H1 (cell line): ENCODE results near the gene SESN1. TPM values are rescaled to one million over a fixed set of nuclear protein-coding genes. Genes with fewer than 3 reads are reported as not detected.

ENCODE experiments used
- CTCF ChIA-PET: fragments of 300-600 bp; sonication (Branson Sonifier 250); formaldehyde crosslinking; loops from one replicate; lab custom pipeline; 2021; ENCODE audit not compliant: partially characterized antibody; lab: Charles Lee
- POLR2A ChIA-PET: fragments of 300-600 bp; sonication (Branson Sonifier 250); formaldehyde crosslinking; loops from one replicate; lab custom pipeline; 2021; ENCODE audit warnings: inconsistent platforms; ENCODE audit not compliant: partially characterized antibody; lab: Charles Lee
- DNase-seq, 2 experiments: peaks; one replicate each; pipeline versions ENCODE4 v3.0.0 to v3.0.0-alpha.2; 2010 to 2022; ENCODE audit warnings: low spot score in 2 of 2, low read depth in 1 of 2, mixed read lengths in 1 of 2
- FAIRE-seq: peaks from 2 replicates; lab custom pipeline; 2011; peaks lifted over from hg19 to GRCh38; lab: Jason Lieb, UNC
- H2AFZ ChIP-seq: 2 replicates; pipeline ENCODE4 v1.8.1; 2012; ENCODE audit warnings: low read length, inconsistent platforms
- H2AK5ac ChIP-seq: 2 replicates; pipeline ENCODE4 v1.6.1; 2013; ENCODE audit warnings: low read depth, low read length
- H2BK120ac ChIP-seq: replicated peaks from 2 replicates; pipeline ENCODE3; 2013; ENCODE audit warnings: low read depth, low read length, inconsistent platforms
- H2BK12ac ChIP-seq: 2 replicates; pipeline ENCODE4 v1.6.1; 2013; ENCODE audit warnings: low read depth, low read length
- H2BK15ac ChIP-seq: 2 replicates; pipeline ENCODE4 v1.6.1; 2013; ENCODE audit warnings: low read length
- H2BK20ac ChIP-seq: 2 replicates; pipeline ENCODE4 v1.6.1; 2013; ENCODE audit warnings: low read length
- H2BK5ac ChIP-seq: 2 replicates; pipeline ENCODE4 v1.6.1; 2013; ENCODE audit warnings: low read depth, low read length
- H3K14ac ChIP-seq: 2 replicates; pipeline ENCODE4 v1.6.1; 2013; ENCODE audit warnings: inconsistent platforms; ENCODE audit not compliant: insufficient read length
- H3K18ac ChIP-seq: 2 replicates; pipeline ENCODE4 v1.6.1; 2013; ENCODE audit warnings: low read length; ENCODE audit errors: extremely low read depth
- H3K23ac ChIP-seq: 2 replicates; pipeline ENCODE4 v1.6.1; 2013; ENCODE audit warnings: inconsistent platforms; ENCODE audit not compliant: insufficient read length
- H3K23me2 ChIP-seq: 2 replicates; pipeline ENCODE4 v1.6.1; 2013; ENCODE audit warnings: low read depth, low read length
- H3K27ac ChIP-seq: 2 replicates; pipeline ENCODE4 v1.6.1; 2011; ENCODE audit warnings: low read depth, low read length, inconsistent platforms
- H3K27me3 ChIP-seq, 4 experiments: replicated peaks in 1 of 4; 1 replicate in 1 of 4; 2 replicates in 3 of 4; pipeline versions ENCODE4 v1.6.1 to v1.8.1; 2011 to 2013; ENCODE audit warnings: low read length in 3 of 4, mild to moderate bottlenecking in 3 of 4, inconsistent platforms in 2 of 4, mixed read lengths in 2 of 4, moderate library complexity in 1 of 4; ENCODE audit not compliant: control insufficient read depth in 3 of 4, insufficient read depth in 3 of 4; ENCODE audit errors: extremely low read depth in 1 of 4
- H3K36me3 ChIP-seq, 4 experiments: 2 replicates each; pipeline versions ENCODE4 v1.6.1 to v1.8.1; 2011 to 2013; ENCODE audit warnings: mild to moderate bottlenecking in 4 of 4, low read length in 3 of 4, moderate library complexity in 2 of 4, control low read depth in 1 of 4, inconsistent platforms in 1 of 4; ENCODE audit not compliant: insufficient read depth in 4 of 4, control insufficient read depth in 2 of 4
- H3K4ac ChIP-seq: replicated peaks from 2 replicates; pipeline ENCODE3; 2013; ENCODE audit warnings: low read length, low read depth, mixed read lengths, inconsistent platforms; ENCODE audit not compliant: insufficient read length
- H3K4me1 ChIP-seq, 4 experiments: replicated peaks in 1 of 4; 1 replicate in 1 of 4; 2 replicates in 3 of 4; pipeline versions ENCODE4 v1.6.1 to v1.8.1; 2011 to 2013; ENCODE audit warnings: low read length in 3 of 4, inconsistent platforms in 2 of 4, mixed read lengths in 1 of 4; ENCODE audit not compliant: insufficient read depth in 4 of 4, control insufficient read depth in 3 of 4
- H3K4me2 ChIP-seq, 2 experiments: 2 replicates each; pipeline versions ENCODE4 v1.6.1 to v1.8.1; 2011 to 2013; ENCODE audit warnings: low read depth in 2 of 2, low read length in 2 of 2, control low read depth in 1 of 2, inconsistent platforms in 1 of 2, mild to moderate bottlenecking in 1 of 2; ENCODE audit not compliant: insufficient read depth in 1 of 2
- H3K4me3 ChIP-seq, 4 experiments: fragments of 200-600, 300-600 bp in 1 of 4; sonication (generic), shearing (Covaris generic), sonication (Bioruptor Twin) in 1 of 4; 2 replicates each; pipeline versions ENCODE4 v1.5.1 to v1.8.1; 2011 to 2016; ENCODE audit warnings: low read length in 4 of 4, low read depth in 3 of 4, control low read depth in 2 of 4, inconsistent platforms in 2 of 4, mild to moderate bottlenecking in 2 of 4, mixed read lengths in 1 of 4, moderate library complexity in 1 of 4; ENCODE audit not compliant: insufficient read depth in 2 of 4; ENCODE audit errors: extremely low read depth in 1 of 4
- H3K56ac ChIP-seq: replicated peaks from 2 replicates; pipeline ENCODE3; 2013; ENCODE audit warnings: low read depth, mild to moderate bottlenecking, mixed read lengths, low read length, inconsistent platforms; ENCODE audit not compliant: insufficient read length
- H3K79me1 ChIP-seq: 2 replicates; pipeline ENCODE4 v1.6.1; 2013; ENCODE audit warnings: low read depth, low read length, control low read depth
- H3K79me2 ChIP-seq, 2 experiments: 2 replicates each; pipeline versions ENCODE4 v1.6.1 to v1.8.1; 2012 to 2013; ENCODE audit warnings: low read length in 2 of 2, mild to moderate bottlenecking in 2 of 2, inconsistent platforms in 1 of 2; ENCODE audit not compliant: insufficient read depth in 2 of 2, control insufficient read depth in 1 of 2
- H3K9ac ChIP-seq, 4 experiments: replicated peaks in 1 of 4; 1 replicate in 1 of 4; 2 replicates in 3 of 4; pipeline versions ENCODE4 v1.6.1 to v1.8.1; 2011 to 2013; ENCODE audit warnings: low read depth in 3 of 4, low read length in 3 of 4, control low read depth in 2 of 4, mild to moderate bottlenecking in 2 of 4, moderate library complexity in 2 of 4, inconsistent platforms in 1 of 4; ENCODE audit errors: extremely low read depth in 1 of 4
- H3K9me3 ChIP-seq, 2 experiments: 2 replicates each; pipeline versions ENCODE4 v1.6.1 to v1.8.1; 2012 to 2013; ENCODE audit warnings: mild to moderate bottlenecking in 2 of 2, moderate library complexity in 2 of 2, control low read depth in 1 of 2, inconsistent platforms in 1 of 2, low read depth in 1 of 2, low read length in 1 of 2, mixed read lengths in 1 of 2; ENCODE audit not compliant: insufficient read depth in 2 of 2
- H4K20me1 ChIP-seq, 2 experiments: replicated peaks in 1 of 2; 2 replicates each; pipeline versions ENCODE3 to v1.8.1; 2011 to 2013; ENCODE audit warnings: inconsistent platforms in 2 of 2, low read length in 2 of 2, mild to moderate bottlenecking in 1 of 2; ENCODE audit not compliant: insufficient read depth in 2 of 2, control insufficient read depth in 1 of 2
- H4K5ac ChIP-seq: 2 replicates; pipeline ENCODE4 v1.6.1; 2013; ENCODE audit warnings: low read length, low read depth, mixed read lengths, inconsistent platforms; ENCODE audit not compliant: insufficient read length
- H4K8ac ChIP-seq: 2 replicates; pipeline ENCODE4 v1.8.0; 2013; ENCODE audit warnings: mild to moderate bottlenecking, moderate library complexity, low read length, inconsistent platforms; ENCODE audit not compliant: insufficient read depth; ENCODE audit errors: extremely low read depth
- H4K91ac ChIP-seq: replicated peaks from 2 replicates; pipeline ENCODE3; 2013; ENCODE audit warnings: low read length, mixed read lengths, inconsistent platforms; ENCODE audit not compliant: insufficient read length
- CEBPB ChIP-seq: IDR thresholded peaks from 2 replicates; pipeline ENCODE4 v1.6.1; 2012; ENCODE audit warnings: low read depth, low read length
- CREB1 ChIP-seq: IDR thresholded peaks from 2 replicates; pipeline ENCODE4 v1.6.1; 2012; ENCODE audit warnings: inconsistent platforms
- E2F6 ChIP-seq: IDR thresholded peaks from 2 replicates; pipeline ENCODE4 v1.6.1; 2012; ENCODE audit warnings: inconsistent platforms
- EZH2 ChIP-seq: fragments of 200-600 bp; sonication (generic); IDR thresholded peaks from 2 replicates; pipeline ENCODE4 v1.7.1; 2012; ENCODE audit warnings: low read depth, mild to moderate bottlenecking, moderate library complexity, low read length, inconsistent platforms; ENCODE audit not compliant: severe bottlenecking
- KDM5A ChIP-seq: fragments of 200-600 bp; IDR thresholded peaks from 2 replicates; pipeline ENCODE4 v1.7.1; 2012; ENCODE audit warnings: mild to moderate bottlenecking, low read length, inconsistent platforms, mixed read lengths
- RFX5 ChIP-seq: IDR thresholded peaks from 2 replicates; pipeline ENCODE4 v1.6.1; 2011; ENCODE audit warnings: low read depth, low read length, improper control_type of control experiment, borderline replicate concordance
- RXRA ChIP-seq: IDR thresholded peaks from 2 replicates; pipeline ENCODE4 v1.6.1; 2011; ENCODE audit warnings: low read depth, mild to moderate bottlenecking, low read length, moderate library complexity; ENCODE audit not compliant: insufficient read depth
- SIN3A ChIP-seq, 2 experiments: IDR thresholded peaks in 1 of 2; conservative IDR thresholded peaks in 1 of 2; 2 replicates each; pipeline ENCODE4 v1.6.1; 2011 to 2012; ENCODE audit warnings: low read length in 2 of 2, improper control_type of control experiment in 1 of 2, low read depth in 1 of 2, mild to moderate bottlenecking in 1 of 2
- SP1 ChIP-seq: IDR thresholded peaks from 2 replicates; pipeline ENCODE4 v1.6.1; 2011; ENCODE audit warnings: low read depth, low read length
- TCF12 ChIP-seq: IDR thresholded peaks from 2 replicates; pipeline ENCODE4 v1.6.1; 2011; ENCODE audit warnings: low read depth, mild to moderate bottlenecking, low read length
- TEAD4 ChIP-seq: IDR thresholded peaks from 2 replicates; pipeline ENCODE4 v1.6.1; 2012; ENCODE audit warnings: low read depth, low read length, inconsistent platforms, mixed read lengths
- WGBS, 2 experiments: shearing (Covaris generic) in 1 of 2; methylation state at CpG; one replicate each; pipeline versions ENCODE4 v1.1.6 to v1.1.7; 2013 to 2015; ENCODE audit warnings: low lambda C conversion rate in 2 of 2, mixed read lengths in 2 of 2, inconsistent platforms in 1 of 2, low coverage in 1 of 2, missing lambda C conversion rate in 1 of 2; ENCODE audit not compliant: insufficient replicate concordance in 2 of 2, insufficient coverage in 1 of 2, insufficient read length in 1 of 2; ENCODE audit errors: extremely low coverage in 1 of 2, missing lambda C conversion rate in 1 of 2; 5-methylcytosine and 5-hydroxymethylcytosine counted together
- polyA plus RNA-seq, 7 experiments: library from polyadenylated mRNA; depleted of rRNA in 3 of 7; stranded (reverse) in 5 of 7; unstranded in 2 of 7; fragments of >200 nt in 5 of 7; fragments of 200-250 nt in 2 of 7; gene quantifications; 1 replicate in 5 of 7; 2 replicates in 1 of 7; 4 replicates in 1 of 7; pipeline versions ENCODE4 v1.2.1 to v1.2.3, GENCODE V29; 2011 to 2013; ENCODE audit warnings: missing spikeins in 2 of 7, mixed read lengths in 2 of 7
- total RNA-seq: library from RNA; stranded (reverse); fragmentation: NEBNext Ultra II Directional; extraction: Animal tissue kit (Norgen Biotek cat#: 25700); gene quantifications from 2 replicates; pipeline ENCODE4 v1.2.1, GENCODE V29; 2021

The SESN1 gene
- total and polyA plus RNA-seq, 2 of the 8 experiments (the other 6 are each of a cell fraction or from before 2014, with no cell fraction given): 12.8 to 15.6 TPM

GRCh38 chr6:108942556-108943492, 151.8 kb downstream of the SESN1 start:
- H3K56ac ChIP-seq: no peak overlapping the region
- H2AK5ac ChIP-seq: no peak overlapping the region
- H3K18ac ChIP-seq: no peak overlapping the region
- WGBS, 2 experiments: 88% methylated on average over 9 of the region's 9 CpGs; no CpG with 5 or more reads in 1 of the 2 experiments
- H3K14ac ChIP-seq: no peak overlapping the region
- H3K4me3 ChIP-seq: no peak overlapping the region
- no peaks in the 10 kb centered on the region for H3K27me3 ChIP-seq
- ChIA-PET POLR2A (interaction anchor here (1.4 kb wide), 1 partner anchor 22 kb away, joined by 3 read pairs; no protein-coding TSS in a partner anchor), CTCF (interaction anchor here (1.8 kb wide), 1 partner anchor 26 kb away, joined by 5 read pairs; no protein-coding TSS in a partner anchor)
- H4K5ac ChIP-seq: no peak overlapping the region
- H2AFZ ChIP-seq: no peak overlapping the region
- no peak for DNase-seq
- no peak overlapping the region for H4K91ac ChIP-seq
- H3K4me2 ChIP-seq: no peak overlapping the region
- H3K9ac ChIP-seq: no peak overlapping the region
- H3K23ac ChIP-seq: no peak overlapping the region
- no peaks in the 10 kb centered on the region for H3K23me2 ChIP-seq
- H2BK12ac ChIP-seq: no peak overlapping the region
- H2BK5ac ChIP-seq: no peak overlapping the region
- H2BK20ac ChIP-seq: no peak overlapping the region
- FAIRE-seq: no peak
- H3K9me3 ChIP-seq: no peaks in the 10 kb centered on the region
- no peak overlapping the region for H3K4ac ChIP-seq
- H4K20me1 ChIP-seq: no peaks in the 10 kb centered on the region
- H2BK15ac ChIP-seq: no peak overlapping the region
- H3K4me1 ChIP-seq: peaks cover 0 to 3% (median 2%) of the 10 kb centered on the region in 4 experiments; a peak in 6 of 7 replicates
- H3K36me3 ChIP-seq: no peaks in the 10 kb centered on the region
- H2BK120ac ChIP-seq: no peak overlapping the region
- no peak overlapping the region for H3K27ac ChIP-seq
- H3K79me2 ChIP-seq: no peaks in the 10 kb centered on the region
- no peak overlapping the region for H4K8ac ChIP-seq
- H3K79me1 ChIP-seq: no peaks in the 10 kb centered on the region
- no peak for TF ChIP-seq SIN3A (conservative IDR thresholded peaks at IDR 0.05 in 1 of 2, IDR thresholded peaks at IDR 0.05 in 1 of 2; ENCODE audit: low read depth in 1 of 2, low read length in 2 of 2)
- TF ChIP-seq RXRA: no peak
- TF ChIP-seq CEBPB: no peak
- no peak for TF ChIP-seq TEAD4
- no peak for TF ChIP-seq RFX5
- TF ChIP-seq KDM5A: no peak
- TF ChIP-seq SP1: no peak
- TF ChIP-seq E2F6: no peak
- TF ChIP-seq CREB1: no peak
- no peak for TF ChIP-seq EZH2
- no peak for TF ChIP-seq TCF12
